Dedifferentiated amniotic fluid mesenchymal stem cell (primary cell): ENCODE results near the gene ETAA1.
A peak's percentile ranks its signal among the peaks of the same experiment; 100 is the strongest.

ENCODE experiments used
- DNase-seq: peaks from one replicate; pipeline ENCODE4 v3.0.0-alpha.2; 2016; ENCODE audit errors: extremely low spot score

Gene ETAA1

GRCh38 chr2:67397143-67397986, at the start of gene ETAA1:
Gene ETAA1 (plus strand): TSS chr2:67397333. CDS start chr2:67397449, 116 bp downstream.
- peak; percentile 92 for DNase-seq

- DNase-seq = no peak
Observed at GRCh38 chr2:67366832-67367412, 30.2 kb upstream of the ETAA1 start.

DNA sequence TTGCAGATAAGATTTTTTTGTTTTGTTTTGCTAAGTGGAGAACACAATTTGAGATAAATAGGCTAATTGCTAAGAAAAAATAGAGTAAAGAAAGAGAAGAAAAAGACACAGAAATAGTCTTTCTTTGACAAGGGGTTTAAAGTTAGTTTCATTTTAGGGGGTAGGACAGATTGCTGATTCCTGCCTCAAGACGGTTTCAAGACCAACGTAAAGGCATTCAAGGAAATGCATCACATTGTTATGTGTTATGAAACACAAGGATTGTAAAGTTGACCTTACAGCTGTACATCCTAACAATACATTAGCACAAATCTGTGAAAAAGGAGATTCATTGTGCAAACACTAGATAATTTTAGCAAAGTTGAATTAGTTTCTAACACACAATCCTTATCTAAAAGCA, 22.7 kb upstream of the ETAA1 start:
- DNase-seq = no peak

DNA sequence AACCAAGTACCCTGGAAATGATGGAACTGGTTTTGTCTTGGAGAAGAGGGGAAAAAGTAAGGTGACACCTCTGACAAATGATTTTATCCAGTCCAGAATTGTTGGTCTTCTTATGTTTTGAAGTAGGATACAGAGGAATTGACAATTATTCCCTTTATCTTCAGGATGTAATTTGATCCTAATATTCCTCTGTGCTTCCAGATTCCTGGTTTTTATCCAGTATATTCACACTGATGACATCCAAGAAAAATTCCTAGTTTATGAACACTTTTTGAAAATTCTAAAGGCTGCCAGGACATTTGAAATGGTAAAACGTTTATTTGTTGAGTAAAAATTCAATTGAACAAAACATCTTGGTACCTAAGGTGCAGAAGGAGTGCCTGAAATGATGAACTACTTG, 22.2 kb upstream of the ETAA1 start:
- DNase-seq = no peak

- no peak for DNase-seq
Observed at GRCh38 chr2:67378555-67378954, 18.6 kb upstream of the ETAA1 start.

- no peak for DNase-seq
Observed at GRCh38 chr2:67379048-67379447, 18.1 kb upstream of the ETAA1 start.

DNA sequence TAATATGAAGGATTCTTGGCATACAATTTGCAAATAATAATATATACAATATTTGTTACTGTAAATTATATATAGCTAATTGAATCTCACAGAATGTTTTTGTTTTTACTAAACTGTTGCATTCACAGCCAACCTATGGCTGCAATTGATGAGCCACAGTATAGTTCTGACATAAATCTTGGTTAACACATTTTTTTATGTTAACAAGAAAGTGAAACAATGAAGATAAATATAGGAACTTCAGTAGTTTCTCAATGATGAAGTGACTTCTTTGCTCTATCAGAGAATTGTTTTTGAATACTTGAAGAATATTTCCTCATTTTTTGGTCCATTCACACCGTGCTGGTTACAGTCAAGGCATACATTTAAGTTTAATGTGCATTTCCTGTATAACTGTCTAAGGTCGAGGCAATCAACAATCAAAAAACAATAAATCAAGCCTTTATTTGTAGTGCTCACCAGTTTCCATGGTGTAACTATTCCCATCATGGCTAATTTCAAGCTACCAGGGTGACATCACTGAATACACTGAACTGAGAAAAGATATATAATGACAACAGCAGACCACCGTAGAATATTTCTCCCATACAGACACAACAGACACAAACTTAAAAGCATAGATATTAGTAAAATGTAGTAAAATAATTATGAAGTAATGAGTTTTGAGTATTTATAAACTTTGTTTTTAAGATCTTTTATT, 12.9 kb upstream of the ETAA1 start:
- DNase-seq = no peak

DNA sequence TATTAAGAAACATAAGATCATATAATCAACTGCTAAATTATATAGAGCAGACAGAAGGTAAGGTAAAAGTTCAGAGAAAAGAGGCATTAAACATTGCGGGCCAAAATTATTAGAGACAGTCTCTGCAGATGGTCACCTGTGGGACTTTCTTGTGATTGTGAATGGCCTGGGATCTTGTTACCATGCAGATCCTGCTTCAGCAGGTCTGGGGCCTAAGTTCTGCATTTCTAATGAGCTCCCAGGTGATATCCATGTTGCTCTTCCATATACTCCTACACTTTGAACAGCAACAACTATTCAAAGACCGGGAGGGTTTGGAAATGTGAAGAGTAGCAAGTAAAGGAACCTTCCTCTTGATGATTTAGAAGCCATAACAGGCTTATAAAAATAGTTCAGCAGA, 8.5 kb upstream of the ETAA1 start:
- DNase-seq = no peak

DNA sequence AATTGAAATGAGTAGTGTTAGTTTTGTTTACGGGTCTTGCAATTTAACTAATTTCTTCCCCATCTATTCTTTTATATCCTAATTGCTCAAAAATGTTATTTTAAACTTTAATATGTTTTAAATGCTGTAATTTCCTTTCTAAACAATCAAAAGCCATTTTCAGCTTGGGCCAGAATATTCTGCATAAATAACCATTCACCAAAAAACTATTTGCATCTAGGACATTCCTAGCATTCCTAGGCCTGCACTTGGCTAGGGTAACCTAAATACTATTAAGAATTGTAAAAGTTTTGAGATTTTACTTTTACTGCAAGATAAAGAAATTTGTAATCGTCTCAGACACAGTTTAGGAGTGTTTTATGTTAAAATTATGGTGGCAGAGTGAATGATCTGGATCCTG, 7.8 kb upstream of the ETAA1 start:
- peak; percentile 67 for DNase-seq

GRCh38 chr2:67389788-67390187, 7.3 kb upstream of the ETAA1 start:
- DNase-seq = no peak

- no peak for DNase-seq
Observed at GRCh38 chr2:67393237-67393636, 3.9 kb upstream of the ETAA1 start.

DNA sequence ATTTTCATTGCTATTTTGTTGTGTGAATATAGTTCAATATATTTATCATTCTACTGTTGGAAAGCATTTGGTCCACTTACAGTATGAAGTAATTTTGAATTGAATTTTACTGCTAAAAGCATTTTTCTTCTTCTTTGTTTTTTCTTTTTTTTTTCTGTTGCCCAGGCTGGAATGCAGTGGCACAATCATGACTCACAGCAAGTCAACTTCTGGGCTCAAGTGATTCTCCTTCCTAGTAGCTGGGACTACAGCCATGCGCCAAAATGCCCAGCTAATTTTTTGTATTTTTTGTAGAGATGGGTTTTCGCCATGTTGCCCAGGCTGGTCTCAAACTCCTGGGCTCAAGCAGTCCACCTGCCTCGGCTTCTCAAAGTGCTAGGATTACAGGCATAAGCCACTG, 2.4 kb upstream of the ETAA1 start:
- peak; percentile 41 for DNase-seq

DNA sequence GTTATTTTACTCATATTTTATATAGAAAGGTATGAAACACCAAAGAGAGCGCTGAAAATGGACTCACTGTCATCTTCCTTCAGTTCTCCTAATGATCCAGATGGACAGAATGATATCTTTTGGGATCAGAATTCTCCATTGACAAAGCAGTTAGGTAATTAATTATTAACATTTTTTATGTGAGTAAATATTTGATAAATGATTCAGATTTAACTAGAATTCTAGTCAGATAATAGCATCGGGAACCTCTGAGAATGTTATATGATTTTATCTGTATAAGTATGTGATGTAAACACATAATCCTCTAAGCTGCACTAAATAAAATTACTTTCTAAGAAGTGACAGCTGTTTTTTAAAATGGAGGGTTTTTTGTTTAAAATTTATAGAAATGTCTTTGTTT, 2.0 kb downstream of the ETAA1 start:
- DNase-seq = no peak

DNA sequence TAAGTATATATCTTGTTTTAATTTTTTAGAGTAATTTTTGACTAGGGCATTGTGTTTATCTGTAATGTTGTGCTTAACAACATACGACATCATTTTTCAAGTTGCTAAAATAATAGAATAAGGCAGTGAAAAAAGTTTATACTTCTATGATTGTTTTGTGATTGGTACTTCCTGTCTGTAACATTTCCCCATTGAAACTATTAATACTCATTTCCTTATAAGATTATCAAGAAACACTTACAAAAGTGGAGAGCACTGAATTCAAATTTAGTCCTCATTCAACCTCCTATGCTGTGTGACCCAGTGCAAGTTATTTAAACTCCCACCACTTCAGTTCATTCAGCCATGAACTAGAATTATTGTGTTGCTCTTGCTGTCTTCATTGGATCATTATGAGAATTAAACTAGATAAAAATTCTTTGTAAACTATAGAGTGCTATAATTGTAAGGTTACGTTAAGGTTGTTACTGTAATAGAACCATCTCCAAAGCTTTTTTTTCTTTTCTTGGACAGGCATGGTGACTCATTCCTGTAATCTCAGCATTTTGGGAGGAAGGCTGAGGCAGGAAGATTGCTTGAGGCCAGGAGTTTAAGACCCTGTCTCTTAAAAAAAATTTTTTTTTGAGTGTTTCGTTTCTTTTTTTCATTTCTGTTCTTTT, 2.8 kb downstream of the ETAA1 start:
- peak; percentile 21 for DNase-seq

DNA sequence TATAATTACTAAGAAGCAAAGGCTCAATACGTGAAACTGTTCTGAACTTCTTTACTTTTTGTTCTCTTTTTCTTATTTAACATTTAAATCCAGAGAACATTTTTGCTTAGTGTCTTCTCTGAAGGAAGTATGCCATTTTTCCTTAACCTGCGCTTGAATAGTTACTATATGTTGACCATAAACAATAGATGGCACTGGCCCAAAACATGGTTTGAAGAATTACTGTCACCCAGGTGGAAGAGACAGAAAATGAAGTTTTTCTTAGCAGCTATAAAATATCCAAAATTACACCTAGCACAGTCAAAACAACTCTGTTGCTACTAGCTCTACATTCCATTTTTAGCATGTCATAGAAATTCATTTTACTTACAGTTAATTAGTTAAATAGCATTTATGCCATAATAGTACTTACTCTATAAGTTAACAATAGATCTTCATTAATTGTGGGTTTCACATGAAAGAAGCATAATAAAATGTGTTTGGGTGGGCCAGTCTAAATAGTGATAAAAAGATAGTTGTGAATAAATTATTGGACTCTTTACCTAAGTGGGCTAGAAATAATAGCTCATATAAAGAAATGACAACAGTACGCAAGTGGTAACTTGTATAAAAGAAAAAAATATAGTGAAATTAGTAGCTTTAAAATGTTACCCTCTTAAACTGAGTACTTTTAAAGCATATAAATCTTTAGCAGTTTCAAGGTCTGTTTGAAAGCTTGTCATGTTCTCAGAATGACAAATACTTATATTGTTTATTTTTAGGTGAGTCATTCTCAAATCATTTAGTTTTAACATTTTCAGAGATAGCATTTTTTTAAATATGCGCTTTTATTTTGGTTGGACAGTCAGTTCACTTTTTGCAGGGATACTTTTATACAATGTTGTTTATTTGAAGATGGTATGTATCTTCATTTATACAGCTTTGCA, 3.7 kb downstream of the ETAA1 start:
- peak; percentile 22 for DNase-seq

DNA sequence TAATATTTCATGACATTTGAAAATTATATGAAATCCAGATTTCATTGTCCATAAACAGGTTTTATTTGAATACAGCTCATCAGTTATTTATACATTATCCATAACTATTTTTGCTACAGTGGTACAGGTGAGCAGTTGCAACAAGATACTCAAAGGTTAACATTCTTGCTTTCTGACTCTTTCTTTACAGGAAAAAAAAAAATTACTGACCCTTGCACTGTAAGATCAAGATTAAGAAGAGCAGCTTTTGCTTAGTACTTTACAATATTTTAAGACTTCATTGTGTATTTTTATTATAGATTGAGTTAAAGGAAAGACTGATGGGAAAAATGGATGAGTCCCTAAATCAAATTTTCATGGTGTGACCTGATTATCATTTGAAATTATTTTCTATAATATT, 11.2 kb downstream of the ETAA1 start:
- no peak for DNase-seq

- no peak for DNase-seq
Observed at GRCh38 chr2:67412424-67412823, 15.3 kb downstream of the ETAA1 start.

GRCh38 chr2:67414867-67415266, 17.7 kb downstream of the ETAA1 start:
- DNase-seq = no peak

GRCh38 chr2:67416136-67416535, 19.0 kb downstream of the ETAA1 start:
- no peak for DNase-seq

DNA sequence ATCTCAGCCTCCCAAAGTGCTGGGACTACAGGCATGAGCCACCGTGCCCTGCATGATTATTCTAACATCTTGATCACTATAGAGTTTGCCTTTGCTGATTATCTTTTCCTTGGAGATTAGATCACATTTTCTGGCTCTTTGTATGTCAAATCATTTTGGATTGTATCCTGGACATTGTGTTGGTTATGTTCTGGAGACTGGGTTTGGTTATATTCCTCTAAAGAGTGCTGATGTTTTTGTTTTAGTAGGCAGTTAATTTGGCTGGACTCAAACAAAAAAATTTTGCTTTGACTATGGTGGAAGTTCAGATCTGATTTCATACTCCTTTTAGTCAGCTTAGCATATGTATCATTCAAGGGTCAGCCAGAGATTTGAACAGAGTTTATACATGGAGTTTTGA, 26.4 kb downstream of the ETAA1 start:
- no peak for DNase-seq

DNA sequence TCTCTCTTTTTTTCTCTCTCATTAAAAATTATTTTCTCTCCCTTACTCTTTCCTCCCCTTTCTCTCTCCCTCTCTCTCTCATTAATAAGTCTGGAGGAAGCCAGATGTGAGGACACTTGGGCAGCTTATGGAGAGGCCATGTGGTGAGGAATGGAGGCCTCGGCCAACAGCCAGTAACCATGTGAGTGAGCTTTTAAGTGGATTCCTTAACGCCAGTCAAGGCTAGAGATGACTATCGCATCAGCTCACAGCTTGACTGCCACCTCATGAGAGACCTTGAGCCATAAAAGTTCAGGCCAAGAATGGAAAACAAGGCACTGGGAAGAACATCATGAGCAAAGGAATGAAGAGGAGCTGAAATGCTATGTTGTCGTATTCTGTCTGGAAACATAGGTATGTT, 39.1 kb downstream of the ETAA1 start:
- DNase-seq = no peak
